Measurements from ENCODE around the gene DNAJB6. TPM values are rescaled to one million over a fixed set of nuclear protein-coding genes. Genes with fewer than 3 reads are reported as not detected.
A peak's percentile ranks its signal among the peaks of the same experiment; 100 is the strongest.

The DNAJB6 gene
- total RNA-seq, 1 experiment from 2014 or later: 178 TPM

DNA sequence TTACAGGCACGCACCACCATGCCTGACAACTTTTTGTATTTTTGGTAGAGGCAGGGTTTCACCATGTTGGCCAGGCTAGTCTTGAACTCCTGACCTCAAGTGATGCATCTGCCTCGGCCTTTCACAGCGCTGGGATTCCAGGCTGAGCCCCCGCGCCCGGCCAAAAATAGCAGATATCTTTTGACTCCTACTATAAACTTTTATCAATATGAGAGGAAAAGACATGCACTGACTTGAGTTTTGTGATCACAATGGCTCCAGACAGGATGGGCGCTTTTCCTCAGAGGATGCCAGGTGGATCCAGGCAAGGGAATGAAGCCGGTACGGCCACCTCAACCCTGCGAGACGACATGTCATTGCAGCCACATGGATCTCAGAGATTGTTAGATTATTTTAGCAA is 123.9 kb downstream of the DNAJB6 start:
- Histone ChIP-seq H3K9me3 (replicated peaks) (no peaks in the 10 kb centered on the region), H3K4me1 (replicated peaks) (no peaks in the 10 kb centered on the region), H3K4me3 (no peak overlapping the region), H3K36me3 (no peaks in the 10 kb centered on the region), H3K27ac (no peak overlapping the region), H3K27me3 (replicated peaks) (0 out of 2 replicates have a peak, but pooled peaks cover 11% of the 10 kb centered on the region)
- peak in 1 of 2 experiments; percentile 22 for DNase-seq (ENCODE audit: low read depth in 1 of 2, low spot score in 2 of 2)

DNA sequence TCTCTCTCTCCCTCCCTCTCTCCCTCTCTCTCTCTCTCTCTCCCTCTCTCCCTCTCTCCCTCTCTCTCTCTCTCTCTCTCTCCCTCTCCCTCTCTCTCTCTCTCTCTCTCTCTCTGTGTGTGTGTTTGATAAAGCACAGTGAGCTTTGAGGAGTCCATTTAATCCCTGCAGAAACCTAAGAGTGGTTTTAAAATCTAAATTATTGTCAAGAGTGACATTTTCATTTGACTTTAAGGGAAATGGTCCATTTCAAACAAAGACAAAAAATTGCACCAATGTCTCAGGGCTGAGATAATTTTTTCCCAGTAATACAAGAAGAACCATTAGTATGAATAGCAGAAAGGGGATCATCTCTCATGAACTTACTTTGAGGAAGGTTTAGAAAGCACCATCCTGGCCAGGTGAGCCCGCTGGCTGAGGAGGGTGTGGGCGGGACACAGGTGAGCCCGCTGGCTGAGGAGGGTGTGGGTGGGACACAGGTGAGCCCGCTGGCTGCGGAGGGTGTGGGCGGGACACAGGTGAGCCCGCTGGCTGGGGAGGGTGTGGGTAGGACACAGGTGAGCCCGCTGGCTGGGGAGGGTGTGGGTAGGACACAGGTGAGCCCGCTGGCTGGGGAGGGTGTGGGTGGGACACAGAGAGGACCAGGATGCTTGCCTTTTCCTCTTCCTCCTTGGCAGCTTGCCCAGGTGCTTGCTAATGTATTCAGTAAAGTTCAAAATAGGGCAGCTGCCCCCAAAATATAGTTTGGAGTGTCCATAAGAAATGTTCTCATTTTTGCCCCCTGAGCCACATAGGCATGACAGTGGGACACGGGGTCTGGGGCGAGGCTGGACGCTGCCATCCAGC is 125.0 kb downstream of the DNAJB6 start:
- H3K9me3 ChIP-seq (replicated peaks): no peaks in the 10 kb centered on the region
- no peaks in the 10 kb centered on the region for H3K36me3 ChIP-seq
- no peaks in the 10 kb centered on the region for H3K4me1 ChIP-seq (replicated peaks)
- peak in 1 of 2 experiments; percentile 33 for DNase-seq (ENCODE audit: low read depth in 1 of 2, low spot score in 2 of 2)
- H3K27me3 ChIP-seq (replicated peaks): 0 out of 2 replicates have a peak, but pooled peaks cover 6% of the 10 kb centered on the region
- no peak overlapping the region for H3K27ac ChIP-seq
- H3K4me3 ChIP-seq: no peak overlapping the region

DNA sequence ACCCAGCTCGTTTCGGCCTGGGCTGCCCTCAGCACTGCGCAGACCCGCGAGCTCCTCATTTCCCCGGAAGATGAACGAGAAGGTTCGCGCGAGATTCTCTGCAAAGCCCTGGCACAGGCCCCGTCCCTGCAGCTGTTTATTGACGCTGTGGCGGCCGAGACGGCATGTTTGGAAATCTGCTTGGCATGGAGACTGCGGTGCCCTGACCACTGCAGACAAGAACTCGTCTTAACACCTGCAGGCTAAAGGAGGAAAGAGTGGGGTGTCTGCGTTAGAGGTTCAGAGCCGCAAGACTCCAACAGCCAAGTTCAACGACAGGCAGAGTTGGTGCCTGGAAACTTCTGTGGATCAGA is 125.6 kb downstream of the DNAJB6 start:
- H3K36me3 ChIP-seq: no peaks in the 10 kb centered on the region
- no peaks in the 10 kb centered on the region for H3K9me3 ChIP-seq (replicated peaks)
- H3K4me3 ChIP-seq: no peak overlapping the region
- H3K4me1 ChIP-seq (replicated peaks): no peaks in the 10 kb centered on the region
- H3K27ac ChIP-seq: no peak overlapping the region
- DNase-seq (ENCODE audit: low read depth in 1 of 2, low spot score in 2 of 2): peak in 1 of 2 experiments; percentile 30
- H3K27me3 ChIP-seq (replicated peaks): 0 out of 2 replicates have a peak, but pooled peaks cover 6% of the 10 kb centered on the region

DNA sequence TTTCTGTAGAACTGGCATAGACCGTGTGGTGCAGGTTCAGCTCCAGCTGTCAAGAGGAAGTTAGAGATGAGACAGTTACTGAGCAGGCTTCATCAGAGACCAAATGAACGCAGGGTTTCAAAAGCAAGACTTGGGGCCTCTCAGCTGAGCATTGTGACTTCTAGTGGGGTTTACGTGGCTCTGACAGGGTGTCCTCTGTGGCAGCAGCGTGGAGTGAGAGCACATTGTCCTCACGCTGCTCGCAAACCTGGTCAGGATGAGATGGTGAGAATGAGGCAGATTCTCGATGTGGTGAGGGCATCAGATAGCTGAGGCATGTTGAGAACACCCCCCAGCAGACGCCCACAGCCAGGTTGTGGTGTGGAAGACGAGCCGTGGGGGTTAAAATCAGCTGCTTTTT is 126.0 kb downstream of the DNAJB6 start:
- Histone ChIP-seq H3K4me1 (replicated peaks) (no peaks in the 10 kb centered on the region), H3K27ac (no peak overlapping the region), H3K27me3 (replicated peaks) (0 out of 2 replicates have a peak, but pooled peaks cover 6% of the 10 kb centered on the region), H3K36me3 (no peaks in the 10 kb centered on the region), H3K4me3 (no peak overlapping the region), H3K9me3 (replicated peaks) (no peaks in the 10 kb centered on the region)
- DNase-seq (ENCODE audit: low read depth in 1 of 2, low spot score in 2 of 2): peak in 1 of 2 experiments; percentile 22

DNA sequence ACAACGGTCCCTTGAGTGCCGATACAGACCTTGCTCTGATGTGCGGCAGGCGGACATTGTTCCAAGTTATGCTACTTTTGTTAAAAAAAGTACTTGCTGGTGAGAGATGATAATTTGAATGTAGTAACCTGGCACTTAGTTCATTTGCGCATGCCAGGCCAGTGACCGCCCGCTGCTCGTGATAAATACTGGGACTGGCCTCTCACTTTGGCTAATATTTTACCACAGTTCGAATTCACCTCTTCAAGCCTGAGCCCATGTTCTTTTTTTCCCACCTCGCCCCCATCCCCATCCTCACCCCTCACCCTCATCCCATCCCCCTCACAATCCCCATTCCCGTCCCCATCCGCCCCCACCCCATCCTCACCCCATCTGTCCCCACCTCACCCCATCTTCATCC is 126.4 kb downstream of the DNAJB6 start:
- Histone ChIP-seq H3K4me3 (no peak overlapping the region), H3K27ac (no peak overlapping the region)
- DNase-seq (ENCODE audit: low read depth in 1 of 2, low spot score in 2 of 2): no peak

DNA sequence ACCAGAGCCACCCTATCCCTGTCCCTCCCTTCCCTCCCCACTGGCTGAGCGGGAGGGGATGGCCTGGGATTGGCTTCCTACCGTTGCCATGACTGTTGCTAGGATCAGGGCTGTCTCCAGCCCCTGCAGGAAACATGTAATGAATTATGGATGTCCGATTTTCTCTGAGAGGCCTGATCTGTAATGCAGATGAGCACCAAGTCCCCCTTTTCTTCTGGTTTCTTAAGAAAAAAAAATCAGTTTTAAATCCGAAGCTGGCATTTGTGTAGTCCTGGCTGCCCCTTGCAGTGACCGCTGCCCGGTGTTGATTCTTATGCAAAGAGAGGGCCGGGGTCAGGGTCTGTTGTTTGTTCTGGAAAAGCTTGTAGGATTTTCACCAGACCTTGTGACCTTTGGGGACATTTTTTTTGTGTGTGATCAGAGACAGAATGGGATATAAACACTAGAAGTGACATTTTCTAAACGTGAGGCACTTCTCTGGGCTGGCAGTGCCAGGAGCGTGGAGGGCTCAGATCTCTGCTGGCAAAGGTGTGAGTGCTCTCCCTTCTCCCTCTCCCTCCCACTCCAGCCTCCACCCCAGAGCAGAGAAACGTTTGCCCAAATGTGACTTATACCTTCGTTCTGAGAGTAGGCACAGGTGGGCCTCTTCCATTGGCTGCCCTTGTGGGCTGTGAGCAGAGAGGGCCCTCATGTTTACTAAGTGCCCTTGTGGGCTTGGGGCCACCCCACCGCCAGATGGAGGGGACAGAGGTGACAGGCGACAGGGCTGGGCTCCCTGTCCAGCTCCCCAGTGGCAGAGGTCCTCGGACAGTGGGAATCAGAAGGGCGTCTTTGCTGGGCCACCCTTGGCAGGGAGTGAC is 127.5 kb downstream of the DNAJB6 start:
- H3K9me3 ChIP-seq (replicated peaks): no peaks in the 10 kb centered on the region
- peak in 1 of 2 experiments; percentile 20 for DNase-seq (ENCODE audit: low read depth in 1 of 2, low spot score in 2 of 2)
- H3K27me3 ChIP-seq (replicated peaks): 0 out of 2 replicates have a peak, but pooled peaks cover 6% of the 10 kb centered on the region
- H3K4me1 ChIP-seq (replicated peaks): no peaks in the 10 kb centered on the region
- H3K27ac ChIP-seq: no peak overlapping the region
- no peaks in the 10 kb centered on the region for H3K36me3 ChIP-seq
- H3K4me3 ChIP-seq: no peak overlapping the region

More for the DNA sequence above, 126.4 kb downstream of the DNAJB6 start:
- Histone ChIP-seq H3K27me3 (replicated peaks) (0 out of 2 replicates have a peak, but pooled peaks cover 6% of the 10 kb centered on the region), H3K36me3 (no peaks in the 10 kb centered on the region), H3K9me3 (replicated peaks) (no peaks in the 10 kb centered on the region), H3K4me1 (replicated peaks) (no peaks in the 10 kb centered on the region)

DNA sequence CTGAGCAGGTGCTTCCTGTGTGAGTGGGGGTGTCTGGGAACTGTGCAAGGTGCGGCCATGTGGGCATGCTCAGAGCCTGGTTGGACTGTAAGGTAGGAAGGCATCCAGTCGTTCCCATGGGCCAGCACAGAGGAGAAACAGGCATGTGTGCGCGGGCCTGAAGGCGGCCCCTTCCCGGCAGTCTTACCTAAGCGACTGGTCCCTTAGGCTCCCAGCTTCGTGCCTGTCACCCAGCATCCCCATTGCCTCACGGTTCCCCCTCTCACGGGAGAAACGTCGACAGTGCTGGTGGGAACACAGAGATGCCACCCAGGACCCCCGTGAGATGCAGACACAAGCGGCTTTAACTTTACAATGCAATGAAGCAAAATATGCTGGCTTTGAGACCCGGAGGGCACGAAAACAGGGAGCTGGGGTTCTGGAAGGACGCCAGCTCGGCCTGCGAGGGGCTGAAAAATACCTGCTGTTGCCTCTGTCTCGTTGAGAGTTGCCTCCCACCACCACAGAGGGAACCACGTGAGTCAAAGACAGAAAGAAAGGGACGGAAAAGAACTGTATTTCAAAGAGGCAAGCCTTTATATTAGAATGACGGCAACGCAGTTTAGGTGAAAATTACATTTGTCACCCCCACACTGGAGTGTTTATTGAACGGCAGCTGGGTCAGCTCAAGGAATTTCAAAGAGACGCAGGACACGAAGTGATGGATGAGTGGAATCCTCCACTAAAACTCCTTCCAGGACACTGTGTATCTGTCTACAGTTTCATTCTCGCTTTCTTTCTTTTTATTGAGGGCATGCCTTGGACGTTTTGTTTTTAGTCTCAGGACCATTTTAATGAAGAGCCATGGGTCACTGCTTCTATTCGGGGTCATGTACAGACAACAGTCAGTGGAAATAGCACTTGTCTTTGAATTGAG is 128.4 kb downstream of the DNAJB6 start:
- Histone ChIP-seq H3K4me3 (no peak overlapping the region), H3K27me3 (replicated peaks) (0 out of 2 replicates have a peak, but pooled peaks cover 6% of the 10 kb centered on the region), H3K36me3 (no peaks in the 10 kb centered on the region), H3K4me1 (replicated peaks) (no peaks in the 10 kb centered on the region), H3K9me3 (replicated peaks) (no peaks in the 10 kb centered on the region), H3K27ac (no peak overlapping the region)
- peak in 1 of 2 experiments; percentile 34 for DNase-seq (ENCODE audit: low read depth in 1 of 2, low spot score in 2 of 2)

DNA sequence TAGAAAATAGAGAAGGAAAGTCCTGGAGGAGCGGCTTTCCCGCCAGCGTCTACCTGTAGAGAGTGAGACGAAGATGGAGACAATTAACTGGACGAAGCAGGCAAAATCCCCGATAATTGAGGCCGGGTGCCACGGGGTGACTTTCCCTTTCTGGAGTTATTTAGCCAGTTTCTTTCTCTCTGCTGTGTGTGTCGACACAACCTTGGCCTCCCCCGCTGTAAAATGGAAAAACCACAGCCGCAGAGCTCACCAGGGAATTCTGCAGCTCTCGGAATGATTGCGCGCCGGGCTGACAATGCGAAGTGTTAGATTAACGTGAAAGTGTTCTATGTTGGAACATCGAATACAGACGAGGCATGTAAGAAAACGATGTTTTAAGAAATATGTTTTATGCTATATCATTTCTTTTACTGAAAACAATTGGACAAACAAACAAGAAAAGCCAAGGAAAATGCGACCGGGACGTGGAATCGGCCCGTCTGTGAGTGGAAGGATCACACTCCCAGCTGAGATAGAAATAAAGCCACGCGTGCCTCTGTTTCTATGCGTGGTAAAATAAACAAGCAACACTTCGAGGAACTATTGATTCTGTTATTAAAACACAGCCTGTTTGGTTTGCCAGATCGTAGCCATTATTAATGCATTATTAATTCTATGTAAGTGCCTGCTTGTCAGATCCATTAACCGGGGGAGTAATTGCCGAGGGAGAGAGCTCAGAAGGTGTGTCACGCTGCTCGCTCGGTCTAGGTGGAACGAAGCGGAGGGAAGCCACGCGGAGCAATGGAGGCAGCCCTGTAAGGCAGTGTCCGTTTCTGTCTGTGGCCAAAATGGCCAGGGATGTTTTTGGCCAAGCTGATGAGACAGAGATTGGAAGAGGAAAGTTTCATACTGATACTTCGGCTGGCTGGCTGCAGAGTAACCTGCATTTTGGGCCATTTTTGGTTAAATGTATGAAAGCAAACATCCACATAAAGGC is 129.4 kb downstream of the DNAJB6 start:
- 0 out of 2 replicates have a peak, but pooled peaks cover 6% of the 10 kb centered on the region for H3K27me3 ChIP-seq (replicated peaks)
- H3K36me3 ChIP-seq: no peaks in the 10 kb centered on the region
- no peak overlapping the region for H3K4me3 ChIP-seq
- no peak overlapping the region for H3K27ac ChIP-seq
- DNase-seq (ENCODE audit: low read depth in 1 of 2, low spot score in 2 of 2): peak in 1 of 2 experiments; percentile 24
- no peaks in the 10 kb centered on the region for H3K4me1 ChIP-seq (replicated peaks)
- H3K9me3 ChIP-seq (replicated peaks): 0 out of 2 replicates have a peak, but pooled peaks cover 2% of the 10 kb centered on the region

DNA sequence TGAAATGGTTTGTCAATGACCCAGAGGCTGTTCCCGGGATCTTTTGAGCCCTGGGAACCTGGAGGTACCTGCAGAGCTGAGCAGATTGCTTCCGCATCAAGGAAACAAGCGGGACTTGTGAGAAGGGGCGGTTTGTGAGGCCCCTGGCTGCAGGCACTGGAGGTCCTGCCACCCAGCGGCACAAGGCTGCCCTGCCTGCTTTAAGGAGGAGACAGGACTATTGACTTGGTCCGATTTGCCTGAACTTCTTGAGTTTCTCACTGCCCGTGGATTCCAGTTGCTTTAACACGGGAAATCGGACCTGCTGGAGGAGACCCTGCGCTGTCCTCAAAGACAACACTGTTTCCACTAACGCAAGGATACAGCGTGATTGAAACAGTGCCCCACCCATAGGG is 130.1 kb downstream of the DNAJB6 start:
- no peaks in the 10 kb centered on the region for H3K4me1 ChIP-seq (replicated peaks)
- H3K27ac ChIP-seq: no peak overlapping the region
- H3K4me3 ChIP-seq: no peak overlapping the region
- 0 out of 2 replicates have a peak, but pooled peaks cover 6% of the 10 kb centered on the region for H3K27me3 ChIP-seq (replicated peaks)
- H3K9me3 ChIP-seq (replicated peaks): 0 out of 2 replicates have a peak, but pooled peaks cover 2% of the 10 kb centered on the region
- no peaks in the 10 kb centered on the region for H3K36me3 ChIP-seq
- DNase-seq (ENCODE audit: low read depth in 1 of 2, low spot score in 2 of 2): peak in 1 of 2 experiments; percentile 30
